GM23338 (cell line): Measurements from ENCODE around the gene PARVA. TPM values are rescaled to one million over a fixed set of nuclear protein-coding genes. Genes with fewer than 3 reads are reported as not detected.

Experiments
- ATAC-seq: fragments of 200-7000 bp; cut with Tn5 transposase; 3 replicates; pipeline ENCODE4 v1.9.1; 2020
- DNase-seq: peaks from one replicate; pipeline ENCODE4 v3.0.0-alpha.2; 2015; ENCODE audit warnings: low spot score
- H2AFZ ChIP-seq: fragments of 200-600 bp; sonication (generic); 2 replicates; pipeline ENCODE4 v1.8.0; 2016; ENCODE audit warnings: antibody characterized with exemption, mild to moderate bottlenecking, moderate library complexity
- H3F3A ChIP-seq: fragments of 200-600 bp; sonication (generic); replicated peaks from 2 replicates; pipeline ENCODE4 v1.8.0; 2017; ENCODE audit warnings: antibody characterized with exemption, mixed run types, low read depth
- H3K27ac ChIP-seq: fragments of 200-600 bp; sonication (generic); 2 replicates; pipeline ENCODE4 v1.6.1; 2016; ENCODE audit warnings: low read depth
- H3K27me3 ChIP-seq: fragments of 200-600 bp; sonication (generic); 2 replicates; pipeline ENCODE4 v1.8.0; 2016; ENCODE audit warnings: mild to moderate bottlenecking, mixed run types, moderate library complexity; ENCODE audit not compliant: insufficient read depth
- H3K36me3 ChIP-seq: fragments of 200-600 bp; sonication (generic); 2 replicates; pipeline ENCODE4 v1.8.0; 2016; ENCODE audit warnings: mild to moderate bottlenecking; ENCODE audit not compliant: insufficient read depth
- H3K4me1 ChIP-seq: fragments of 200-600 bp; sonication (generic); 2 replicates; pipeline ENCODE4 v1.8.0; 2016; ENCODE audit warnings: mild to moderate bottlenecking, moderate library complexity; ENCODE audit not compliant: insufficient read depth
- H3K4me2 ChIP-seq: fragments of 200-600 bp; sonication (generic); 2 replicates; pipeline ENCODE4 v1.7.1; 2017; ENCODE audit warnings: mixed run types
- H3K4me3 ChIP-seq: fragments of 200-600 bp; sonication (generic); 2 replicates; pipeline ENCODE4 v1.6.1; 2016; ENCODE audit warnings: mixed run types
- H3K79me2 ChIP-seq: fragments of 200-600 bp; sonication (generic); replicated peaks from 2 replicates; pipeline ENCODE4 v1.8.0; 2017; ENCODE audit warnings: mild to moderate bottlenecking; ENCODE audit not compliant: insufficient read depth
- H3K9me2 ChIP-seq: fragments of 200-600 bp; sonication (generic); 2 replicates; pipeline ENCODE4 v1.8.0; 2017; ENCODE audit not compliant: insufficient read depth
- H4K20me1 ChIP-seq: fragments of 200-600 bp; sonication (generic); replicated peaks from 2 replicates; pipeline ENCODE4 v1.8.0; 2017; ENCODE audit warnings: mild to moderate bottlenecking; ENCODE audit not compliant: insufficient read depth
- H3K27ac Mint-ChIP-seq: 2 replicates; pipeline ENCODE4 v1.8.0; 2020; ENCODE audit warnings: inconsistent platforms, mild to moderate bottlenecking, moderate library complexity, mixed read lengths
- H3K27me3 Mint-ChIP-seq: 3 replicates; pipeline ENCODE4 v1.8.0; 2022; ENCODE audit warnings: low read depth, mild to moderate bottlenecking, moderate library complexity, mixed read lengths, inconsistent platforms; ENCODE audit not compliant: insufficient read depth, poor library complexity
- H3K36me3 Mint-ChIP-seq: 3 replicates; pipeline ENCODE4 v1.8.0; 2021; ENCODE audit warnings: low read depth, mild to moderate bottlenecking, inconsistent platforms, moderate library complexity, mixed read lengths
- H3K4me1 Mint-ChIP-seq: 3 replicates; pipeline ENCODE4 v1.8.0; 2020; ENCODE audit warnings: mild to moderate bottlenecking, inconsistent platforms, mixed read lengths
- H3K4me3 Mint-ChIP-seq: 3 replicates; pipeline ENCODE4 v1.8.0; 2021; ENCODE audit warnings: moderate library complexity, mild to moderate bottlenecking, inconsistent platforms, mixed read lengths
- H3K9me3 Mint-ChIP-seq: 3 replicates; pipeline ENCODE4 v1.8.0; 2020; ENCODE audit warnings: moderate library complexity, mild to moderate bottlenecking, inconsistent platforms, mixed read lengths
- CTCF ChIP-seq, 2 experiments: fragments of 200-600 bp in 1 of 2; sonication (generic) in 1 of 2; conservative IDR thresholded peaks; 2 replicates each; pipeline versions ENCODE4 v1.5.1 to v1.6.1; 2016 to 2017; ENCODE audit warnings: antibody characterized with exemption in 2 of 2, low read depth in 2 of 2, mild to moderate bottlenecking in 2 of 2, moderate library complexity in 1 of 2
- EZH2 ChIP-seq: fragments of 200-600 bp; sonication (generic); IDR thresholded peaks from one replicate; pipeline ENCODE4 v1.8.0; 2017; ENCODE audit warnings: antibody characterized with exemption, mild to moderate bottlenecking, low read depth; ENCODE audit not compliant: unreplicated experiment
- EZH2phosphoT487 ChIP-seq: fragments of 200-600 bp; sonication (generic); IDR thresholded peaks from one replicate; pipeline ENCODE4 v1.8.1; 2018; ENCODE audit warnings: antibody characterized with exemption; ENCODE audit not compliant: unreplicated experiment
- JUNB ChIP-seq: IDR thresholded peaks from one replicate; pipeline ENCODE4 v1.6.1; 2016; ENCODE audit warnings: antibody characterized with exemption; ENCODE audit not compliant: unreplicated experiment
- NANOG ChIP-seq: IDR thresholded peaks from 2 replicates; pipeline ENCODE4 v1.6.1; 2016; ENCODE audit warnings: antibody characterized with exemption, borderline replicate concordance
- POLR2AphosphoS5 ChIP-seq: IDR thresholded peaks from 2 replicates; pipeline ENCODE4 v1.6.1; 2016; ENCODE audit warnings: antibody characterized with exemption, low read depth
- STAT1 ChIP-seq: IDR thresholded peaks from one replicate; pipeline ENCODE4 v1.6.1; 2016; ENCODE audit warnings: antibody characterized with exemption; ENCODE audit not compliant: unreplicated experiment
- ZNF114 ChIP-seq: fragments of 250-450 bp; sonication (Bioruptor Pico); IDR thresholded peaks from 2 replicates; pipeline ENCODE4 v1.5.0; 2020; ENCODE audit warnings: mild to moderate bottlenecking, moderate library complexity
- ZNF331 ChIP-seq: fragments of 250-450 bp; sonication (Bioruptor Pico); IDR thresholded peaks from 2 replicates; pipeline ENCODE4 v1.5.0; 2020; ENCODE audit warnings: low read depth, mild to moderate bottlenecking, moderate library complexity
- ZNF462 ChIP-seq: fragments of 250-450 bp; sonication (Bioruptor Pico); IDR thresholded peaks from 2 replicates; pipeline ENCODE4 v1.5.0; 2020; ENCODE audit warnings: mild to moderate bottlenecking, moderate library complexity
- polyA plus RNA-seq: library from polyadenylated mRNA; unstranded; fragments of >200 nt; fragmentation: Nextera tagmentation; extraction: Ambion mirVana; gene quantifications from 2 replicates; pipeline ENCODE4 v1.2.1, GENCODE V29; 2016
- total RNA-seq: library from RNA; depleted of rRNA; stranded (reverse); fragments of >200 nt; shearing (Covaris generic); gene quantifications from 2 replicates; pipeline ENCODE4 v1.2.3, GENCODE V29; 2014
- TF ChIP-seq, protein P1 (sequence below): IDR thresholded peaks from 2 replicates; pipeline ENCODE4 v1.6.1; 2016; ENCODE audit warnings: antibody characterized with exemption

Gene PARVA
- total and polyA plus RNA-seq, 2 experiments from 2014 or later, result 5.8 to 6.9 TPM

DNA sequence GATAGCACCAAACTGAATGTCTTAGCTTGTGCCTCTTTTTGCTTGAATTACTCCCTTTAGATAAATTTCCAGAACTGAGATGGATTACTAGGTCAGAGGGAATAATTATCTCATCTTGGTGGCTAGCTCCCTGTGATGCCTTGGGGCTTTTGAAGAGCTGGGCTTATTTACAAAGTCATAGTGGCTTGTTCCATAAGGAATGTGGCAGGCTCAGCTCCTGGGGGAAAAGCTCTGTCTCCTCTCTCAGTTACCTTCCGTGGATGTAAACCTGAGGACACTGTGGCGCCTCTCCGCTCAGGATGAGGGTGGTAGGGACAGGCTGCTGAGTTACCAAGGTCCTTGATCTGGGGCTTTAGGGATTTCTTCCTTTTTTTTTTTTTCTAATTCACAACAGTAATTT lies 121.7 kb downstream of the PARVA start:
- H3K27ac Mint-ChIP-seq, result no peak overlapping the region
- Histone ChIP-seq H3K4me2 (no peak overlapping the region), H3K79me2 (no peaks in the 10 kb centered on the region), H3K9me2 (no peaks in the 10 kb centered on the region), H3K4me1 (peaks cover 10% of the 10 kb centered on the region; the same call in 1 of the 2 replicates), H3K27ac (no peak overlapping the region), H3K27me3 (no peaks in the 10 kb centered on the region), H3K4me3 (no peak overlapping the region), H3K36me3 (no peaks in the 10 kb centered on the region), H2AFZ (no peak overlapping the region), H3F3A (no peaks in the 10 kb centered on the region), H4K20me1 (no peaks in the 10 kb centered on the region)
- no peaks in the 10 kb centered on the region for H3K36me3 Mint-ChIP-seq
- H3K4me1 Mint-ChIP-seq, result peaks cover 20% of the 10 kb centered on the region; the same call in 2 of the 3 replicates
- DNase-seq (no peak), ATAC-seq (no peak; the same call in 2 of the 3 replicates)
- TF ChIP-seq ZNF331 (no peak), CTCF (conservative IDR thresholded peaks at IDR 0.05; ENCODE audit: low read depth in 2 of 2) (no peak), NANOG (no peak), JUNB (no peak), EZH2phosphoT487 (no peak), STAT1 (no peak), POLR2AphosphoS5 (no peak), EZH2 (no peak)
- TF ChIP-seq, protein P1, sequence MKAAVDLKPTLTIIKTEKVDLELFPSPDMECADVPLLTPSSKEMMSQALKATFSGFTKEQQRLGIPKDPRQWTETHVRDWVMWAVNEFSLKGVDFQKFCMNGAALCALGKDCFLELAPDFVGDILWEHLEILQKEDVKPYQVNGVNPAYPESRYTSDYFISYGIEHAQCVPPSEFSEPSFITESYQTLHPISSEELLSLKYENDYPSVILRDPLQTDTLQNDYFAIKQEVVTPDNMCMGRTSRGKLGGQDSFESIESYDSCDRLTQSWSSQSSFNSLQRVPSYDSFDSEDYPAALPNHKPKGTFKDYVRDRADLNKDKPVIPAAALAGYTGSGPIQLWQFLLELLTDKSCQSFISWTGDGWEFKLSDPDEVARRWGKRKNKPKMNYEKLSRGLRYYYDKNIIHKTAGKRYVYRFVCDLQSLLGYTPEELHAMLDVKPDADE, result no peak
- H3K27me3 Mint-ChIP-seq, result no peaks in the 10 kb centered on the region
- no peak overlapping the region for H3K4me3 Mint-ChIP-seq
- H3K9me3 Mint-ChIP-seq, result no peaks in the 10 kb centered on the region

DNA sequence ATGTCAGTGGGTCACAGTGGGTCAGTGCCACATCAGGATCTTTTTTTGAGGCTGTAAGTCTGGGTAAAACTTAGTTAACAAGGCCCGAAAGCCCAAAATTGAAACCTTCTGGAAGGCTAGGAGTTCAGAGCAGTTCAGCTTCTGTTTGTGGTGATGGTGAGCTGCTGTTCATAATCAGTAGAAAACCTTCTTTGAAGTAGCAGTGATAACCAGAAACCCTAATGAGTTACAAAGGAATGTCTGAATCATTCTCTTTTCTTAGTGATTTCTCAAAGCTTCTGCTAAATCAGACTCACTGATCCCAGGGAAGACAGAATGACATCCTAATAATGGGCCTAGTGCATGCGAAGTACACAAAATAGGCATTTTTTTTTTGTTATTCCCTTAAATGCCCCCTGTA lies 124.7 kb downstream of the PARVA start:
- H3K36me3 ChIP-seq, result no peaks in the 10 kb centered on the region
- no peaks in the 10 kb centered on the region for H3K4me1 ChIP-seq
- H2AFZ ChIP-seq, result no peak overlapping the region
- ATAC-seq (no peak), DNase-seq (no peak)
- no peak overlapping the region for H3K27ac Mint-ChIP-seq
- H3K27me3 Mint-ChIP-seq, result no peaks in the 10 kb centered on the region
- no peak overlapping the region for H3K4me3 ChIP-seq
- H3K79me2 ChIP-seq, result no peaks in the 10 kb centered on the region
- H3K4me3 Mint-ChIP-seq, result no peak overlapping the region
- H3K9me2 ChIP-seq, result no peaks in the 10 kb centered on the region
- no peaks in the 10 kb centered on the region for H3K36me3 Mint-ChIP-seq
- no peaks in the 10 kb centered on the region for H3K27me3 ChIP-seq
- H3K4me2 ChIP-seq, result no peak overlapping the region
- no peaks in the 10 kb centered on the region for H3F3A ChIP-seq
- H3K4me1 Mint-ChIP-seq, result peaks cover 3% of the 10 kb centered on the region; the same call in 1 of the 3 replicates
- H3K9me3 Mint-ChIP-seq, result no peaks in the 10 kb centered on the region
- no peak overlapping the region for H3K27ac ChIP-seq
- H4K20me1 ChIP-seq, result no peaks in the 10 kb centered on the region
- TF ChIP-seq EZH2phosphoT487 (no peak), ZNF114 (CRISPR knock-in tag) (no peak), STAT1 (no peak), ZNF462 (CRISPR knock-in tag) (no peak)
